NCI-H1048 (cell line): ENCODE results near the gene PDX1.
A peak's percentile ranks its signal among the peaks of the same experiment; 100 is the strongest.
"Not testable (repeated sequence)": the region's sequence is repeated elsewhere in the genome, so short reads cannot be mapped to it uniquely, and the experiment has no call there.

Source experiments
- DNase-seq: peaks from one replicate; lab custom pipeline; 2025; lab: John Stamatoyannopoulos, UW

PDX1 gene

GRCh38 chr13:27956576-27957300 is 36.9 kb downstream of the PDX1 start:
- no peak for DNase-seq

GRCh38 chr13:27959976-27960361 is 40.2 kb downstream of the PDX1 start:
- DNase-seq: no peak

- no peak for DNase-seq
These were observed 40.8 kb downstream of the PDX1 start for GRCh38 chr13:27960362-27961226.

GRCh38 chr13:27961227-27962085 is 41.7 kb downstream of the PDX1 start:
- no peak for DNase-seq

GRCh38 chr13:27962128-27962841 is 42.5 kb downstream of the PDX1 start:
- no peak for DNase-seq

GRCh38 chr13:27962982-27963381 is 43.2 kb downstream of the PDX1 start:
- DNase-seq: no peak

GRCh38 chr13:27963491-27963890 is 43.7 kb downstream of the PDX1 start:
- DNase-seq: no peak

GRCh38 chr13:27964206-27964605 is 44.4 kb downstream of the PDX1 start:
- DNase-seq: not testable (repeated sequence)

GRCh38 chr13:27964741-27965323 is 45.0 kb downstream of the PDX1 start:
- no peak for DNase-seq

- no peak for DNase-seq
These were observed 45.5 kb downstream of the PDX1 start for GRCh38 chr13:27965343-27965739.

- DNase-seq: no peak
These were observed 46.2 kb downstream of the PDX1 start for GRCh38 chr13:27965740-27966640.

GRCh38 chr13:27966641-27967202 is 46.9 kb downstream of the PDX1 start:
- no peak for DNase-seq

- DNase-seq: no peak
These were observed 47.5 kb downstream of the PDX1 start for GRCh38 chr13:27967203-27967735.

GRCh38 chr13:27967736-27968315 is 48.0 kb downstream of the PDX1 start:
- no peak for DNase-seq

- DNase-seq: no peak
These were observed 48.7 kb downstream of the PDX1 start for GRCh38 chr13:27968316-27969081.

- DNase-seq: peak; percentile 42
These were observed 49.5 kb downstream of the PDX1 start, which contains the start of gene CDX2 for GRCh38 chr13:27969082-27969865. Gene CDX2, minus strand, starts transcription at chr13:27969315. Its CDS starts 309 bp downstream, at chr13:27969006.

- no peak for DNase-seq
These were observed 50.0 kb downstream of the PDX1 start for GRCh38 chr13:27969866-27970229.
